GM12878 (cell line): ENCODE measurements around the gene PDGFD. TPM values are rescaled to one million over a fixed set of nuclear protein-coding genes. Genes with fewer than 3 reads are reported as not detected.

Experiments
- ATAC-seq: fragments of 200-7000 bp; cut with Tn5 transposase; 3 replicates; pipeline ENCODE4 v1.9.1; 2020; ENCODE audit warnings: mild to moderate bottlenecking, moderate library complexity
- Bru-seq: library from RNA; stranded (reverse); fragments of 400-500 nt; gene quantifications from one replicate; lab custom pipeline; 2021; lab: Mats Ljungman, UMichigan
- BruChase-seq, 2 experiments: library from RNA; stranded (reverse); fragments of 400-500 nt; gene quantifications; one replicate each; lab custom pipeline; 2021; lab: Mats Ljungman, UMichigan
- BruUV-seq: library from RNA; stranded (reverse); fragments of 400-500 nt; replicated peaks from 2 replicates; lab custom pipeline; 2021; lab: Mats Ljungman, UMichigan
- CTCF ChIA-PET: fragments of 300-600 bp; sonication (Branson Sonifier 250); formaldehyde crosslinking; extraction: SDS; loops from one replicate; lab custom pipeline; 2021; ENCODE audit warnings: inconsistent platforms; lab: Yijun Ruan, JAX
- POLR2A ChIA-PET: fragments of 350-600 bp; formaldehyde crosslinking; extraction: SDS; loops from one replicate; lab custom pipeline; 2021; ENCODE audit warnings: inconsistent platforms; lab: Charles Lee
- RAD21 ChIA-PET: fragments of 300-600 bp; sonication (Branson Sonifier 250); formaldehyde crosslinking; loops from one replicate; lab custom pipeline; 2023; ENCODE audit warnings: antibody characterized with exemption; ENCODE audit not compliant: unreplicated experiment; lab: Charles Lee
- SMC1A ChIA-PET: fragments of 300-600 bp; sonication (Branson Sonifier 250); formaldehyde crosslinking; loops from one replicate; lab custom pipeline; 2023; ENCODE audit not compliant: unreplicated experiment, uncharacterized antibody; lab: Charles Lee
- DNase-seq: peaks from one replicate; pipeline ENCODE4 v3.0.0-alpha.2; 2011; ENCODE audit warnings: low read depth, low spot score
- FAIRE-seq: peaks from 3 replicates; lab custom pipeline; 2011; peaks lifted over from hg19 to GRCh38; lab: Jason Lieb, UNC
- H2AFZ ChIP-seq: 2 replicates; pipeline ENCODE4 v1.6.0; 2011; ENCODE audit warnings: low read depth, low read length, control low read depth; ENCODE audit not compliant: control insufficient read depth
- H3K27ac ChIP-seq: 2 replicates; pipeline ENCODE4 v1.5.1; 2011; ENCODE audit warnings: control low read depth; ENCODE audit not compliant: control insufficient read depth, insufficient read depth
- H3K27me3 ChIP-seq, 2 experiments: replicated peaks in 1 of 2; 2 replicates each; pipeline versions ENCODE4 v1.6.0 to v1.6.1; 2011; ENCODE audit warnings: low read length in 1 of 2; ENCODE audit not compliant: control insufficient read depth in 2 of 2, insufficient read depth in 2 of 2
- H3K36me3 ChIP-seq, 2 experiments: 2 replicates each; pipeline ENCODE4 v1.5.1; 2011; ENCODE audit warnings: low read length in 1 of 2; ENCODE audit not compliant: control insufficient read depth in 2 of 2, insufficient read depth in 2 of 2
- H3K4me1 ChIP-seq: 2 replicates; pipeline ENCODE4 v1.6.1; 2011; ENCODE audit warnings: mild to moderate bottlenecking, low read length, moderate library complexity, mixed read lengths; ENCODE audit not compliant: control insufficient read depth, insufficient read depth
- H3K4me2 ChIP-seq: 2 replicates; pipeline ENCODE4 v1.6.0; 2011; ENCODE audit warnings: control low read depth; ENCODE audit not compliant: control insufficient read depth, insufficient read depth
- H3K4me3 ChIP-seq: fragments of 200-600 bp; sonication (generic); 2 replicates; pipeline ENCODE4 v1.5.1; 2016
- H3K79me2 ChIP-seq: 2 replicates; pipeline ENCODE4 v1.6.0; 2011; ENCODE audit warnings: low read length; ENCODE audit not compliant: control insufficient read depth, insufficient read depth
- H3K9ac ChIP-seq: 2 replicates; pipeline ENCODE4 v1.8.0; 2011; ENCODE audit warnings: low read length, control low read depth, mixed read lengths; ENCODE audit not compliant: control insufficient read depth, insufficient read depth
- H3K9me3 ChIP-seq: replicated peaks from 3 replicates; pipeline ENCODE4 v1.5.1; 2011; ENCODE audit warnings: mild to moderate bottlenecking, low read length; ENCODE audit not compliant: control insufficient read depth, insufficient read depth
- H4K20me1 ChIP-seq: 2 replicates; pipeline ENCODE4 v1.6.0; 2011; ENCODE audit not compliant: control insufficient read depth, insufficient read depth
- CTCF ChIP-seq, 3 experiments: IDR thresholded peaks in 2 of 3; conservative IDR thresholded peaks in 1 of 3; 2 replicates each; pipeline ENCODE4 v1.5.1; 2011; ENCODE audit warnings: low read depth in 3 of 3, low read length in 3 of 3, mild to moderate bottlenecking in 3 of 3, control low read depth in 2 of 3, moderate library complexity in 2 of 3, inconsistent platforms in 1 of 3, mixed read lengths in 1 of 3; ENCODE audit not compliant: control insufficient read depth in 2 of 3, insufficient read depth in 1 of 3; ENCODE audit errors: extremely low read depth in 1 of 3
- HDAC6 ChIP-seq: fragments of 200-600 bp; sonication (generic); IDR thresholded peaks from one replicate; pipeline ENCODE4 v1.8.0; 2017; ENCODE audit warnings: antibody characterized with exemption; ENCODE audit not compliant: unreplicated experiment
- SMC3 ChIP-seq: IDR thresholded peaks from 2 replicates; pipeline ENCODE4 v1.6.1; 2011; ENCODE audit warnings: low read length, improper control_type of control experiment, borderline replicate concordance
- ZNF592 ChIP-seq: fragments of 450-650 bp; IDR thresholded peaks from 2 replicates; pipeline ENCODE4 v1.6.1; 2017; ENCODE audit warnings: mild to moderate bottlenecking, moderate library complexity
- WGBS: methylation state at CpG from one replicate; pipeline ENCODE4 v1.1.6; 2016; ENCODE audit warnings: low lambda C conversion rate; ENCODE audit not compliant: insufficient replicate concordance, insufficient coverage; ENCODE audit errors: missing lambda C conversion rate; 5-methylcytosine and 5-hydroxymethylcytosine counted together
- in situ Hi-C: fragments of 300-500 bp; cut with MboI; formaldehyde crosslinking; loops from 9 replicates; pipeline ENCODE4 v1.14.3; 2018; ENCODE audit warnings: mixed read lengths
- intact Hi-C: fragments of 100-400 bp; cut with micrococcal nuclease; formaldehyde crosslinking; loops from one replicate; pipeline ENCODE4 v1.14.2; 2022; ENCODE audit not compliant: unreplicated experiment
- long read RNA-seq, 2 experiments: library from polyadenylated mRNA; unstranded; transcript quantifications; one replicate each; pipeline ENCODE4 v2.0.0, GENCODE V29; 2019 to 2020
- polyA minus RNA-seq, 3 experiments: library from RNA; depleted of rRNA, polyadenylated mRNA; stranded (reverse); fragments of >200 nt; gene quantifications; 2 replicates each; pipeline ENCODE4 v1.2.3, GENCODE V29; 2011
- polyA plus RNA-seq, 11 experiments: library from polyadenylated mRNA; depleted of rRNA in 4 of 11; unstranded in 6 of 11; stranded (reverse) in 5 of 11; fragments of >200 nt; fragmentation: Nextera tagmentation in 4 of 11; fragmentation: Illumina TruSeq in 1 of 11; extraction: Ambion mirVana in 4 of 11; extraction: Trizol in 1 of 11; gene quantifications; 1 replicate in 1 of 11; 2 replicates in 10 of 11; pipeline versions ENCODE4 v1.2.1 to v1.2.3, GENCODE V29; 2011 to 2016; ENCODE audit warnings: inconsistent platforms in 2 of 11, missing spikeins in 2 of 11, low read depth in 1 of 11
- total RNA-seq, 4 experiments: library from RNA; depleted of rRNA in 3 of 4; stranded (reverse); fragments of >200 nt in 3 of 4; fragmentation: Illumina TruSeq in 1 of 4; extraction: Trizol in 1 of 4; gene quantifications; 2 replicates each; pipeline versions ENCODE4 v1.2.1 to v1.2.3, GENCODE V29; 2013 to 2021

Gene PDGFD
- total RNA-seq (2013; cell fraction: nucleolus; rRNA removed) = not detected in 2 replicates
- not detected in 2 replicates for total RNA-seq (2014; rRNA removed)
- not detected in 2 replicates for total RNA-seq (2014; rRNA removed; fragmentation: Illumina TruSeq; extraction: Trizol)
- total RNA-seq (2021) = 0.08 and 0.13 TPM in 2 replicates
- polyA plus RNA-seq (2011; ENCODE audit: low read depth) = not detected
- polyA plus RNA-seq (2011; rRNA removed) = 0.05 TPM in 1 of 2 replicates, not detected in the other
- polyA plus RNA-seq (2011; cell fraction: cytosol; rRNA removed) = not detected in 2 replicates
- polyA plus RNA-seq (2011; cell fraction: nucleus; rRNA removed) = not detected in 2 replicates
- 0.04 and 0.05 TPM in 2 replicates for polyA plus RNA-seq (2012)
- not detected in 2 replicates for polyA plus RNA-seq (2014; fragmentation: Illumina TruSeq; extraction: Trizol)
- polyA plus RNA-seq (2014; fragmentation: Nextera tagmentation; extraction: Ambion mirVana) = not detected
- polyA plus RNA-seq (2014; rRNA removed) = not detected in 2 replicates
- not detected for polyA plus RNA-seq (2016; fragmentation: Nextera tagmentation; extraction: Ambion mirVana)
- not detected in 2 replicates for polyA minus RNA-seq (2011; rRNA and poly(A)+ RNA removed)
- not detected in 2 replicates for polyA minus RNA-seq (2011; cell fraction: cytosol; rRNA and poly(A)+ RNA removed)
- polyA minus RNA-seq (2011; cell fraction: nucleus; rRNA and poly(A)+ RNA removed) = not detected in 2 replicates
- Bru-seq, nascent RNA = percentile 21 among the genes with signal in this experiment
- percentile 14 among the genes with signal in this experiment for BruChase-seq, experiment 1, labeled RNA remaining after a 6-hour chase
- BruChase-seq, experiment 2, labeled RNA remaining after a 2-hour chase = percentile 16 among the genes with signal in this experiment
- long read RNA-seq, experiment 1 = 0 reads
- long read RNA-seq, experiment 2, partial matches to known transcripts = 0 of 3 reads
- long read RNA-seq, experiment 2, other reads (novel, unspliced or antisense) = 3 of 3 reads

GRCh38 chr11:104164028-104164520 lies at the start of gene PDGFD:
Gene PDGFD, minus strand, starts transcription at chr11:104164147.
- SMC1A ChIA-PET = interaction anchor here (1.2 kb wide), 1 partner anchor 236 kb away, joined by 3 read pairs; no protein-coding TSS in a partner anchor
- no peak within 1 kb of the TSS for H2AFZ ChIP-seq
- H3K27me3 ChIP-seq = peaks cover 4 to 5% of the 10 kb centered on the region in 2 experiments; a peak in 3 of 4 replicates
- TF ChIP-seq SMC3 (peak; percentile 14; the same call in 1 of the 2 replicates), ZNF592 (no peak), HDAC6 (peak; percentile 92), CTCF (IDR thresholded peaks at IDR 0.05 in 2 of 3, conservative IDR thresholded peaks at IDR 0.05 in 1 of 3; ENCODE audit: control insufficient read depth in 2 of 3, extremely low read depth in 1 of 3, insufficient read depth in 1 of 3, low read depth in 3 of 3, low read length in 3 of 3) (0 out of 6 replicates have a peak, but pooled peaks of 1 of the 3 experiments have one; percentile 14)
- TF ChIP-seq, all 136 proteins: peak for 3
- no peaks in the 10 kb centered on the region for H4K20me1 ChIP-seq
- no peak within 1 kb of the TSS for H3K9ac ChIP-seq
- no peak for FAIRE-seq
- intact Hi-C loops (no loop called here), in situ Hi-C loops (no loop called here)
- peak; percentile 93 for ATAC-seq
- POLR2A ChIA-PET = no interaction called here
- DNase-seq = no peak
- CTCF ChIA-PET = no interaction called here
- no peaks in the 10 kb centered on the region for H3K9me3 ChIP-seq
- H3K4me2 ChIP-seq = peak within 1 kb of the TSS; percentile 50; the same call in 1 of the 2 replicates
- no peaks in the 10 kb centered on the region for H3K36me3 ChIP-seq
- H3K79me2 ChIP-seq = no peaks in the 10 kb centered on the region
- RAD21 ChIA-PET = interaction anchor here (0.9 kb wide), 1 partner anchor 59 kb away, joined by 4 read pairs; no protein-coding TSS in a partner anchor
- no TSS peak for BruUV-seq
- H3K4me3 ChIP-seq = 0 out of 2 replicates have a peak within 1 kb of the TSS, but pooled peaks have one; percentile 22
- 1% methylated on average over 37 of the region's 37 CpGs for WGBS
- H3K4me1 ChIP-seq = no peaks in the 10 kb centered on the region
- H3K27ac ChIP-seq = no peak within 1 kb of the TSS
